Ammon's horn (tissue), 1 donor: Measurements from ENCODE around the gene VANGL2.

ENCODE experiments used
- DNase-seq: peaks from one replicate; pipeline ENCODE4 v3.0.0-alpha.2; 2016; ENCODE audit warnings: low spot score

VANGL2 gene

GRCh38 chr1:160428053-160428452 is 27.7 kb downstream of the VANGL2 start:
- DNase-seq, result no peak

- DNase-seq, result peak; percentile 81
Observed at GRCh38 chr1:160428655-160429054, 28.3 kb downstream of the VANGL2 start.

GRCh38 chr1:160429125-160429561 is 28.8 kb downstream of the VANGL2 start:
- no peak for DNase-seq

- DNase-seq, result no peak
Observed at GRCh38 chr1:160429702-160430535, 29.6 kb downstream of the VANGL2 start.

- DNase-seq, result no peak
Observed at GRCh38 chr1:160431006-160431405, 30.6 kb downstream of the VANGL2 start.

GRCh38 chr1:160431571-160431970 is 31.2 kb downstream of the VANGL2 start:
- DNase-seq, result no peak

- no peak for DNase-seq
Observed at GRCh38 chr1:160432371-160432786, 32.0 kb downstream of the VANGL2 start.

- DNase-seq, result no peak
Observed at GRCh38 chr1:160436966-160437365, 36.6 kb downstream of the VANGL2 start.

GRCh38 chr1:160437432-160438316 is 37.3 kb downstream of the VANGL2 start:
- no peak for DNase-seq

- no peak for DNase-seq
Observed at GRCh38 chr1:160438317-160438918, 38.1 kb downstream of the VANGL2 start.

GRCh38 chr1:160438935-160439334 is 38.6 kb downstream of the VANGL2 start:
- no peak for DNase-seq

- DNase-seq, result no peak
Observed at GRCh38 chr1:160439718-160440117, 39.4 kb downstream of the VANGL2 start.

- no peak for DNase-seq
Observed at GRCh38 chr1:160446945-160447600, 46.7 kb downstream of the VANGL2 start.

- no peak for DNase-seq
Observed at GRCh38 chr1:160449494-160449893, 49.1 kb downstream of the VANGL2 start.

- no peak for DNase-seq
Observed at GRCh38 chr1:160451119-160451858, 50.9 kb downstream of the VANGL2 start.

GRCh38 chr1:160451859-160452232 is 51.5 kb downstream of the VANGL2 start:
- no peak for DNase-seq

- no peak for DNase-seq
Observed at GRCh38 chr1:160453443-160453842, 53.1 kb downstream of the VANGL2 start.

- no peak for DNase-seq
Observed at GRCh38 chr1:160454371-160455152, 54.2 kb downstream of the VANGL2 start.

- DNase-seq, result no peak
Observed at GRCh38 chr1:160455153-160455517, 54.8 kb downstream of the VANGL2 start.

- DNase-seq, result no peak
Observed at GRCh38 chr1:160459056-160459455, 58.7 kb downstream of the VANGL2 start.

- no peak for DNase-seq
Observed at GRCh38 chr1:160459687-160460086, 59.3 kb downstream of the VANGL2 start.
